ENCODE data around the gene HOMER3. TPM values are rescaled to one million over a fixed set of nuclear protein-coding genes. Genes with fewer than 3 reads are reported as not detected.

The HOMER3 gene
- 0.12 TPM in 2 replicates for total RNA-seq

DNA sequence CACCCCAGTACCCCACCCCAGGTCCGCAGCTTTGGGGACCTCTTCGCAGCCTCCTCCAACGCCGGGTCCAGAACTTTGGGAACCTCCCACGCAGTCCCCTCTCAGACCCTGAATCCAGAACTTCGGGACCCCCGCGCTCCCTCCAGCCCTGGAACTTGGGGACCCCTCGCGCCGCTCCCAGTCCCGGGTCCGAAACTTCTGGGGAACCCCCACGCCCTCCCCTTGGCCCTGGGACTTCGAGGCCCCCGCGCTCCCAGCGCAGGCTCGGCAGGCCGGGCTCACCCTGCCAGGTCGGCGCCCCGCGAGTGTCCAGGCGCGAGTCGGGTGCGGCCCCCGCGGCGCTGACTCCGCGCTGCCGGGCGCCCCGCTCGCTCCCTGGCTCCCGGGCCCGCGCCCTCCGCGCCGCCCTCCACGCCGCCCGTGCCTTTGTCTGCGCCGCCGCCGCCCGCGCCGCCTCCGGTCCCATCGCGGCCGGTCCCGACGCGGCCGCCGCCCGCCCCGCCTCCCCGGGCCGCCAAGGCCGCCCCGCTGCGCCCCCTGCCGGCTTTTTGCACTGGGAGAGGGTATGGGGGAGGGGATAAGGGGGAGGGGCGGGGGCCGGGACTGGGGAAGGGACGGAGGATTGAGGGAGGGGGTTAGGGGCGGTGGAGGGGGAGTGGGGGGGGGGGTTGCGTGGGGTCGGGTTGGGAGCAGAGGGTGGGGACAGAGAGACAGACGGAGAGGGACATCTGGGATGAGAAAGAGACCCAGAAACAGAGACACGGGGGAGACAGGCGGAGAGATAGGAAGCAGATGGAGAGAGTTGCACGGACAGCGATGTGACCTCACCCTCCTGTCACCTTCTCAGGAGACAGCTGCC, at the start of gene HOMER3:
TSS of gene HOMER3 (minus strand) at position 449 of the 859 bp plus-strand sequence. CDS start 2,235 bp downstream, outside the sequence.
- intact Hi-C loops (cut with micrococcal nuclease): loop anchor here (1.0 to 2.0 kb wide), 2 partner anchors 9 to 22 kb away; partner anchors contain the start of genes COPE and DDX49

DNA sequence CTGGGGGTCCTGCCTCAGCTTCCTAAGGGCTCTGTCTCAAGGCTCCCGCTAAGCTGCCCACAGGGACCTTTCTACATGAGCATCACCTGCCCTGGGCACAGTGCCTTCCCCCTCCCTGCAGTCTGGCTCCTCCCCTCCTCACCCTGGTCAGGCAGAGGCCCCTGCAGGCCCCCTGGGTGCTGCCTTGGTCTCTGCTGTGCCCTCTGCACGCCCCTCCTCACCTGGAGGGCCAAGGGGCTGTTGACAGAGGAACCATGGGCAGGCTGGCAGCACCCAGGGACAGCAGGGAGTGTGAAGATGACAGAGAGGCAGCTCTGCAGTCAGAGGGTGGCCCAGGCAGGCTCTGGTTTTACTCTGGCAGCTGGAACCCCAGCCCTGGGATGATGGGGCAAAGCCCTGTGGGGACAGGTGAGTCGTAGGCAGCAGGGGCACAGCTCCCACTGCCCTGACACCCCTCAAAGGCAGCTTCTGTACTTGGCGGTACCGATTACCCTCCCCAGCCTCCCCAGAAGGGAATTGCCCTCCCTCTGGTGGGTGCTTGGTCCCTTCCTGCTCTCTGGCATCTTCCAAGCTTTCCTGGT, 49.2 kb upstream of the HOMER3 start:
- intact Hi-C loops (cut with micrococcal nuclease): no loop called here

DNA sequence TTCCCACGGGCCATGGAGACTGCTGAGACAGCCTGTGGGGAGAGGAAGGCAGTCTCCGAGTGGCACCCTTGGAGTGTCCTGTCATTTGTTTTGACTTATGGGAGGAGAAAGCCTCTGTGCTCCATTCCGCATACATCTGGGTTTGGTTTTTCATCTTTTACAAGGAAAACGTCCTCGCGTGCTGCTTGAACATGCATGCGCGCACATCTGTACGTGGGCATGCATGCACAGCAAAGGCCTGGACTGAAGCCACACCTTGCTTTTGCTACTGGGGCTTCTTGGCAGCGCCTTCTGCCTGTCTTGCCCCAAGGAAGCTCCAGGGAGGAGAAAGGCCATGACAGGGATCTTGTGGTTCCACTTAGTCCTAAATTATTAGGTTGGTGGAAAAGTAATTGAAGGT, 48.3 kb upstream of the HOMER3 start:
- intact Hi-C loops (cut with micrococcal nuclease): no loop called here

DNA sequence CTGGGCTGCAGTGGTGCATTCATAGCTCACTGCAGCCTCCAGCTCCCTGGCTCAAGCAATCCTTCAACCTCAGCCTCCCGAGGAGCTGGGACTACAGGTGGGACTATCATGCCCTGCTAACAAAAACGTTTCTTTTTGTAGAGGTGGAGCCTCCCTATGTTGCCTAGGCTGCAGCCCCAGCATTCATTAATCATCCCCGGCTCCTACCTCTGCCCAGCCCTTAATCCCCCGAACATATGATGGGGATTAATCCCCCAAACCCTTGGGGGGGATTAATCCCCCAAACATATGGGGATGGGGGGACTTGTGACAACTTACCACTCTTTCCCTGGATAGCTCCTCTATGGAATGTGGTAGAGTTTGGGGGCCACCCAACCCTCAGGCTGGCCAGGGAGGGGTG, 46.4 kb upstream of the HOMER3 start:
- intact Hi-C loops (cut with micrococcal nuclease): no loop called here

DNA sequence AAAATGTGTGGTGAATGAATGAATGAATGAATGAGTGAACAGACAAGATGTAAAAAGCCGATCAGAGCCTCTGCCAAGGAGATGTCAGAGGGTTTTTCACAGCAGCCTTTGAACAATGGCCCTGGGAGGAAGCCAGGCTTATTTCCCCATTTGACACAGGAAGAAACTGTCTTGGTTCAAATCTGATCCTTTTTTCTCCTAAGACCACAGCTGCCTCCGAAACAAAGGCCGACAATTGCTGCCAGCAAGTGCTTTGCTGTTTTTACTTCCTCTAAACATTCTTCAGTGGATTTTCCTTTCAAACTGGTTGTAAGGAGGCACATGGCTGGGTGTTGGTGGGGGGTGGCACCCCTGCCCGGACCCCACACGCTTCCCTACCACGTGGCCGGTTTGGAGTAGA, 44.2 kb upstream of the HOMER3 start:
- intact Hi-C loops (cut with micrococcal nuclease): no loop called here

DNA sequence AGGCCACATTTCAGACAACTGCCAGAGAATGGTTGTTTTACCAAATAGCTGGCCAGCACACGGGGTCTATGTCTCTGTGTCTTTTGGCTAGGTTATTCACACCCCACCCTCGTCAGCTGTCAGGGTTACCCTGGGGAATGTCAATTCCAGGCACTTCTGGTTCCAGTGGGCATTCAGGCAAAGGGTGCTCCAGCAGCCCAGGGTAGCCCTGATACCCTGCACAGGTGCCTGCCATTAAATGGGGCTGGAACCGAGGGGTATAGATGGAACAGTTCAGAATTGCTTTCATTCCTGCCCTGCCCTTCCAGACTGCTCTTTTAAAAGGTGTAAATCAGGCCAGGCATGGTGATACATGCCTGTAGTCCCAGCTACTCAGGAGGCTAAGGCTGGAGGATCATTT, 43.2 kb upstream of the HOMER3 start:
- intact Hi-C loops (cut with micrococcal nuclease): no loop called here

DNA sequence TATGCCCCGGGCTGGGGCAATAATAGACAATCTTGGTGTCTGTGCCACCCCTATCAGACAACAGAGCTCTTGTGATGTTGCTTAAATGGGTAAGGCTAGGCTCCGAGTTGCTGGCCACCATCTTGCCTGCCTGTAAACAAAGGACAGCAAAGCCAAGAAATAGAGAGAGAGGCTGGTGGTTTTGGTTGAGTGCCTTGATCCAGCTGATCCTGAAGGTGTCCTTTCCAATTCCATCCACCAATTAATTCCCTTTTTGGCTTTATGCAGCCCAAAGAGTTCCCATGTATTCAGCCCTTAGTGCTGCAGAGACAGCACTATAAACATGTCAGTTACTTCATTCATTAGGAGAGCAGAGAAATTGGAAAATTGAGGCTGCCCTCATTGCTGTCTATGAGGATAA, 41.7 kb upstream of the HOMER3 start:
- intact Hi-C loops (cut with micrococcal nuclease): no loop called here

DNA sequence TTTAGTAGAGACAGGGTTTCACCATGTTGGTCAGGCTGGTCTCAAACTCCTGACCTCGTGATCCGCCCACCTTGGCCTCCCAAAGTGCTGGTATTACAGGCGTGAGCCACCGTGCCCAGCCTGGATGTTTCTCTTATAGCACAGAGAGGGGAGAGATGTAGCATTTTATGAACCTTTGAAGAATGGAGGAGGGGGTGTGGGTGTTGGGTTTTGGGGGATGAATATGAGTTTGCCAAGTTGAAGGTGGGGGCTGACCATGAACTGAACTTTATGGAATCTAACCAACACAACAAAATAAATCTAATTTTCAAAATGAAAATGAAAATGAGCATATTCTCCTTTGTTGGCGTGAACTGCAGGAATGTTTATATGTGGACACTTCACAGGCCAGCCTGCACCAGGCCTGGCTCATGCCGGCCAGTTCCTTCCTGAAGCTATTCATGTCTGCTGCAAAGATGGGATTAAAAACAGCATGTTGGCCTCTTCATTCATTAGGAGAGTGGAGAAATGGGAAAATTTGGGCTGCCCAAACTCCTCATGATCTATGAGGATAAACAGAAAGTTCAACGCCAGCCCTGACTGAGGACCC, 39.5 kb upstream of the HOMER3 start:
- intact Hi-C loops (cut with micrococcal nuclease): no loop called here

DNA sequence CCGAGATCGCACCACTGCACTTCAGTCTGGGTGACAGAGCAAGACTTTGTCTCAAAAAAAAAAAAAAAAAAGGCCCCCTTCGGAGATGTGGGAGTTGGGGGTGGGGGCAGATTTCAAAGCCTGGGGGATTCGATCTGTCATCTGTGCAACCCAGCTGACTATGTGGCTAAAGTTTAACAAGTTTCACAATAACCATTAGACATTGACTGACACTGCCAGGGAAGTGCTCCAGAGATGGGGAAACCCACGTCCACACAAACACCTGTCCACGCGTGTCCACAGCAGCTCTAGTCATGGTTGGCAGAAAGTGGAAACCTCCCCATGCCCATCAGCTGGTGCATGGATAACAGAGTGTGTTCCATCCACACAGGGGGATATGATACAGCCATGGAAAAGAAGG, 37.6 kb upstream of the HOMER3 start:
- intact Hi-C loops (cut with micrococcal nuclease): no loop called here

DNA sequence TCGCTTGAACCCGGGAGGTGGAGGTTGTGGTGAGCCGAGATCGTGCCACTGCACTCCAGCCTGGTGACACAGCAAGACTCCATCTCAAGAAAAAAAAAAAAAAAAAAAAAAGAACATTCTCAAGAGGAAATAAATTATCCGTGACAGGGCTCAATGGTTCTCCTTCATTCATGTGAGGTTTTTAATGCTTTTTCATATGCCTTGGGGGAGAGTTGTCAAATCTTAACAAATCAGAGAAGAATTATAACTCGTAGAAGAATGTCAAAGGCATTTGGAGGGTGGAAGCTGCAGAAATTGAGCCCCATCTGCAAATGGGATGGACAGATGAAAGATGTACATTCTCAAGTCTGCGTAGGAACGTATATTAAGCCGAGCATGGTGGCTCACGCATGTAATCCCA, 34.9 kb upstream of the HOMER3 start:
- intact Hi-C loops (cut with micrococcal nuclease): no loop called here

DNA sequence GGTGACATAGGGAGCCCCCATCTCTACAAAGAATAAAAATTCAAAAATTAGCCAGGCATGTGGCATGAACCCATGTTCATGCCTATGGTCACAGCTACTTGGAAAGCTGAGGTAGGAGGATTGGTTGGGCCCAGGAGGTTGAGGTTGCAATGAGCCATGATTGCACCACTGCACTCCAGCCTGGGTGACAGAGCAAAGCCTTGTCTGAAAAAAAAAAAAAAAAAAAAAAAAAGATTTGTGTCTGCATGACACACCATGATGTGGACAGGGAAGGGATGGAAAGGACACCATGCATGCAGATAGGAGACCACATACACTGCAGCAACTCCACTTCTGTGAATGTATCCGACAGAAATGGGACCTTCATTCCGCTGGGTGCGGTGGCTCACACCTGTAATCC, 34.0 kb upstream of the HOMER3 start:
- intact Hi-C loops (cut with micrococcal nuclease): no loop called here

DNA sequence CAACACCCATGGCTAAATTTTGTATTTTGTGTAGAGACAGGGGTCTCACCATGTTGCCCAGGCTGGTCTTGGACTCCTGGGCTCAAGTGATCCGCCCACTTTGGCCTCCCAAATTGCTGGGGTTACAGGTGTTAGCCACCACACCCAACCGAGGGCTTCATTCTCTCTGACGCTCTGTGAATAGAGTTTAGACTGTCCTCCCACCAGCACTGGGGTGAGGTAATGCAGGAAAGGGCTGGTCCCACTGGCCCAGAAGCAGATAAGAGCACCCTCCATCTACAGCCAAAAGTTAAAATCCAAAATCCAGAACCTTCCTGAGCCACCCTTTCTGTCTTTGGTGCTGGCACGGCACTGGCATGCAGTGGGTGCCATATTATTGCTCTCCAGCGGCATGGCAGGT, 31.8 kb upstream of the HOMER3 start:
- intact Hi-C loops (cut with micrococcal nuclease): no loop called here

DNA sequence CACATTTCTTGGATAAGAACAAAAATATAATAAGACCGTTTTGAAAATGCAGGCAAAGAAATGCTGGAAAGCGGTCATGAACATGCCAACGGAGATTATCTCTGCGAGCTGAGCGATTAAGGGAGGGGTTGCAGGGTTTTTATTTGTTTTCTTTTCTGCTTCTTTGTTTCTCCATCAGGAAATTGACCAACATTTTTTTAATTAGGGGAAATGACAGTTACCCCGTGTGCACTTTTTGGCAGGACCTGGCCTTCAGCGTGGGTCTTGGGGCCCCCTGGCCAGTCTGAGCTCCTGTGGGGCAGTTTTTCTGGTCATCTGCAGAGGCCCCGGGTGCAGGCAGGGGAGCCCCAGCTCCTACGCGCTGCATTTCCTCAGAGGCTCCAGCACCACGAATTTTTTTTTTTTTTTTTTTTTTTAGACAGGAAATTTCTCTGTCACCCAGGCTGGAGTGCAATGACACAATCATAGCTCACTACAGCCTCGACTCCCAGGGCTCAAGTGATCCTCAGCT, 31.3 kb upstream of the HOMER3 start:
- intact Hi-C loops (cut with micrococcal nuclease): no loop called here

DNA sequence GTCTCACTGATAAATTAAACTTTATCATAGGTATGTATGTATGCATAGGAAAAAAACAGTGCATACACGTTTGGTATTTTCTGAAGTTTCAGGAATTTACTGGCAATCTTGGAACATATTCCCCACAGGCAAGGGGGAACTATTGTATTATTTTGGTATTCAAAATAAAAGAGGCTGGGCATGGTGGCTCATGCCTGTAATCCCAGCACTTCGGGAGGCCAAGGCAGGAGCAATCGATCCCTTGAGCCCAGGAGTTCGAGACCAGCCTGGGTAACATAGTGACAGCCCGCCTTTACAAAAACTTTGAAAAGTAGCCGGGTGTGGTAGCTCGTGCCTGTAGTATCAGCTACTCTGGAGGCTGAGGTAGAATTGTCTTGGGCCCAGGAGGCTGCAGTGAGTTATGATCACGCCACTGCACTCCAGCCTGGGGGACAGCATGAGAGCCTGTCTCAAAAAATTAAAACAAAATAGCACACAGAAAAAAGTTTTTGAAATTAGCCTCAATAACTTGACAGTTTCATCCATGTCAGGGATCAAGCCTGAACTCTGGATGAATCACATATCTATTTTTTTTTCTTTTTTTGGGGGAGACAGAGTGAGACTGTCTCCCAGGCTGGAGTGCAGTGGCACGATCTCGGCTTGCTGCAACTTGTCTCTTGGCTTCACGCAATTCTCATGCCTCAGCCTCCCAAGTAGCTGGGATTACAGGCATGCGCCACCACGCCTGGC, 29.1 kb upstream of the HOMER3 start:
- intact Hi-C loops (cut with micrococcal nuclease): no loop called here

DNA sequence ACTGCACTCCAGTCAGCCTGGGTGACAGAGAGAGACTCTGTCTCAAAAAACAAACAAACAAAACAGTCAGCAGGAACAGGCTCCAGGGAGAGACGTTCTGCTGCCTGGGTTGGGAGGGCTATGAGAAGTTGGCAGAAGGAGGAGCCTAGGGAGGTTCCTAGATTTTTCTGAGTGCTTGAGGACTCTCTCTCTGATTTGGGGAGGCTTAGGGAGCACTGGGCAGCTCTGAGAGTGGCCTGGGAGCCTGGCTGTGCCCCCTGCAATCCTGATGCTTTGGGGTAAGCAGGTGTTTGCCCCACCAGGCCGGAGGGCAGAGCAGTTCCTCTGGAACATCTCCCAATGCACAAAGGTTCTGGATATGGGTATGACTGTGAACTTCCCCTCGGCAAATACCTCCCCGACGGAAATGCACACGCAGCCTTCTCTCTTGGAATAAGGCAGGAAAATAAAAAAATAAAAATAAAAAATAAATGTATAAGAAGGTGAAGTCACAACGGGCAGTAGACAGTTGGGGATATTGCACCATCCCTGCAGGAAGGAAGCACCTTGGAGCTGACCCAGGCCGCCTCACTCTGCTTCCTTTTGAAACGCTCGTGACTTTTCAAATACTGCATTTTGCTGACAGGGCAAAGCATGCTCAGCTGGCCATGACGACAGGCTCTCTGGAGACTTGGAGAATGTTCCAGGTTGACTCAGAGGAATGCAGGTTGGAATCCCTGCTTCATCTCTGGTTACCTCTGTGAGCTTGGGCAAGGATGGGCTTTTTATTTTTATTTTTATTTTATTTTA, 26.5 kb upstream of the HOMER3 start:
- intact Hi-C loops (cut with micrococcal nuclease): no loop called here

DNA sequence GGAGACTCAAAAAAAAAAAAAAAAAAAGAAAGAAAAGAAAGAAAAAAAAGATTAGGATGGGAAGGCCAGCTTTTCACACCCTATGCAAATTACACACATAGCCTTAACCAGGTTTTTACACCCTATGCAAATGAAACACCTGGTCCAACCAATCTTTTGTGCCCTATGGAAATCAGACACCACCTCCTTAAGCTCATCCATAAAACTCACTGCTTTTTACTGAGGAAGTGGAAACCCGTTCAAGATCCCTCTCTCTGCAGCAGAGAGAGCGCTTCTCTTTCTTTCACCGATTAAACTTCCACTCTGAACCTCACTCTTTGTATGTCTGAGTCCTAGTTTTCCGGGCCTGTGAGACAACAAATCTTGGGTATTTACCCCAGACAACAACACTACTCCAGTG, 25.3 kb upstream of the HOMER3 start:
- intact Hi-C loops (cut with micrococcal nuclease): no loop called here

DNA sequence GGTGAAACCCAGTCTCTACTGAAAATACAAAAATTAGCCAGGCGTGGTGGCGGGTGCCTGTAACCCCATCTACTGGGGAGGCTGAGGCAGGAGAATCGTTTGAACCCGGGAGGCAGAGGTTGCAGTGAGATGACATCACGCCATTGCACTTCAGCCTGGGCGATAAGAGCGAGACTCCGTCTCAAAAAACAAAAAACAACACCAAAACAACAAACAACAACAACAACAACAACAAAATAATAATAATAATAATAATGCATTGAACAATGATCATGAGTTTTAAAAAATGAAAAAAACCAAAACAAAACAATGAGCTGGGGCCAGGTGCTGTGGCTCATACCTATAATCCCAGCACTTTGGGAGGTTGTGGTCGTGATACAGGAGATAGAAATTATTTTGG, 23.1 kb upstream of the HOMER3 start:
- intact Hi-C loops (cut with micrococcal nuclease): no loop called here

DNA sequence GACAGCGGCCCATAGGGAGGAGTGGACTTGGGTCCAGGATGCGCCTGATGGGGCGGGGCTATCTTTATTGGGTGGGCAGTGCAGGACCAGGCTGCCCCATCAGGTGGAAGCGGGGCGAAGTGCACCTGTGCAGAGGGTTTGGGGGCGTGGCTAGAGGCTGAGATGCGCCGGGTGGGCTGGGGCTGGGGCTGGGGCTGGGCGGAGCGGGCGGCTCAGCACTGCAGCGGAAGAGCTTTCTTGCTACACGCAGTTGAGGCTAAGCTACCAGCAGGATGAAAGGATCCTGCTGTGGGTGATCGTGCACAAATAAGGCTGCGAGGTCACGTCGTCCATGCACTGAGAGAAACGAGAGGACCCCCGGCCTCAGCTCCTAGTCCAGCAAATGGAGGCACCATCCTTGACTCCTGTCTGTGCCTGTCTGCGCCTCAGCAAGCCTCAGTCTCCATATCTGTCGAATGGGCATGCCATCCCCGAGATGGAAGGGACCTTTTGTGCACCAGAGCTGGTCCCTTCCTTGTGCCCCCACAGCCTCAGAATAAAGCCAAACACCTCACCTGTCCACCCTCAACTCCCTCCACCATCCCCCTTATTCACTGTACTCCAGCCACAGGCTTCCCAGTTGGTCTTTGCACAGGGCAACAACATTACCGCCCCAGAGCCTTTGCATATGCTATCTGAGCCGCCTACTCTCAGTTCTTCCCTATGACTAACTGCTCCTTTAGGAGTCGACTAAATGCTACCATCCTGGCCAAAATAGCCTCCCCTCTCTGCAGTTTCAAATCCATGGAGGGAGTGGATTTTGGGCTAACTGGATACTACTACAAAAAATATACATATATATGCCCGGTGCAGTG, 21.0 kb upstream of the HOMER3 start:
- intact Hi-C loops (cut with micrococcal nuclease): no loop called here

DNA sequence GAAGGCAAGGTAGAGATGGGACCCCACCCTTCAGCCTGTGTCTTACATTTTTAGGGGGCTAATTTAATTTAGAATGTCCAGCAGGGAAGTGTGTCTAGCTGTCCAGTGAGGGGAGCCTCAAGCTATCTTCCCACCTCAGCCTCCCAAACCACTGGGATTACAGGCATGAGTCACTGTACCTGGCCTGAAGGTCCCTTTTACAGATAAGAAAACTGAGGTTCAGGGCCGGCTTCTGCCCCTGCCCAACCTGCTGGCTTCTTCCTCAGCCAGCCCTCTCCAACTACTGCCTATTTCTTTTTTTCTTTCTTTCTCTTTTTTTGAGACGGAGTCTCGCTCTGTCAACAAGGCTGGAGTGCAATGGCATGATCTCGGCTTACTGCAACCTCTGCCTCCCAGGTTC, 19.4 kb upstream of the HOMER3 start:
- intact Hi-C loops (cut with micrococcal nuclease): no loop called here

DNA sequence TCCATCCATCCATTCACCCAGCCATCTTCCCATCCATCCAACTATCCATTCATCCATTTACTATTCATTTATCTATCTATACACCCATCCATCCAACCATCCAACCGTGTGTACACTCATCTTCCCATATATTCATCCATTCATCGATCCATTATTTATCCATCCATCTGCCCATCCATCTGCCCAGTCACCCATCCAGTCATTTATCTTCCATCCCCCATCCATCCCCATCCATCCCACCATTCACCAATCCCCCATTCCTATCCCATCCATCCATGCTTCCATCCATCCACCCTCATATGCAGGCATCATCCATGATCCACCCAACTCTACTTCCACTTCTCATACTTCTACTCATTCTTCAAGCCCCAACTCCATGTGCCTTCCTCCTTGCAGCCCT, 14.0 kb upstream of the HOMER3 start:
- intact Hi-C loops (cut with micrococcal nuclease): no loop called here

Data from T-helper 1 cell treated with Interleukin-12 subunit alpha and Interleukin-12 subunit beta and Interleukin-4 antibody, amounts not matched to agents 30 ng/mL and 1 ng/mL, for 36 hours (primary cell).